ENCODE data around the gene KIAA2012.

Gene KIAA2012

DNA sequence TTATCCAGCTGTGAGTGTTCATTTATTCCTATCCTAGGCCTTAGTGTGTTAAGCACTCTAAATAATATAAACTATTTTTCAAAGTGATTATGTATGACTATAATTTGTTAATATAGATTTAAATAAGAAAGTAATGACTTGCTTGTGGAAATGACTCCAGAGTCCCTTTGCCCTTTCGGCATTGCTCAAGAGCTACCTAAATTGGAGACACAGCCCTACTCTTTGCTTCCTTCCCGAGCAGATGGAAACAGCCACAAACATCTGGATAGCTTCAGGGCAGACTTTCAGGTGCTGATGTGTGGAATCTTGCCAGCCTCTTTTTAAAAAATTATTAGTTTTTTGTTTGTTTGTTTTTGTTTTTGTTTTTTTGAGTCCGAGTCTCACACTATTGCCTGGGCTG lies 121.4 kb downstream of the KIAA2012 start:
- 94% methylated on average over 3 of the region's 3 CpGs for WGBS
- Histone ChIP-seq H3K18ac (ENCODE audit: low read depth in 1 of 2, low read length in 2 of 2) (no peak overlapping the region), H2AK5ac (ENCODE audit: low read length, severe bottlenecking) (no peak overlapping the region), H4K91ac (ENCODE audit: low read length) (no peak overlapping the region), H3K4me1 (ENCODE audit: control insufficient read depth, insufficient read depth, low read depth, low read length) (no peaks in the 10 kb centered on the region), H3K79me1 (replicated peaks; ENCODE audit: low read length, poor library complexity, severe bottlenecking) (no peaks in the 10 kb centered on the region), H3K14ac (ENCODE audit: low read length in 2 of 2) (no peak overlapping the region), H3K23ac (ENCODE audit: low read length in 2 of 2) (no peak overlapping the region), H3K9me3 (ENCODE audit: control insufficient read depth, low read length) (no peaks in the 10 kb centered on the region), H2BK5ac (ENCODE audit: low read depth, low read length, poor library complexity, severe bottlenecking) (no peak overlapping the region), H2BK120ac (ENCODE audit: low read depth, low read length) (no peak overlapping the region), H3K27ac (ENCODE audit: low read length, poor library complexity, severe bottlenecking) (no peak overlapping the region), H3K4me3 (ENCODE audit: insufficient read depth in 1 of 2, low read depth in 1 of 2, low read length in 2 of 2) (no peak overlapping the region), H3K4ac (ENCODE audit: low read depth in 1 of 2, low read length in 2 of 2) (no peak overlapping the region), H2BK15ac (ENCODE audit: low read depth, poor library complexity, severe bottlenecking) (no peak overlapping the region), H3K9ac (ENCODE audit: low read length) (no peak overlapping the region), H3K4me2 (ENCODE audit: low read length, poor library complexity, severe bottlenecking) (no peak overlapping the region), H3K27me3 (ENCODE audit: control insufficient read depth in 1 of 2, insufficient read depth in 1 of 2, low read length in 2 of 2) (peaks cover 4 to 7% of the 10 kb centered on the region in 2 experiments), H3K36me3 (ENCODE audit: control insufficient read depth in 1 of 2, insufficient read depth in 2 of 2, low read depth in 1 of 2, low read length in 2 of 2) (no peaks in the 10 kb centered on the region), H4K8ac (ENCODE audit: low read length) (no peak overlapping the region), H2BK12ac (ENCODE audit: low read length in 2 of 2) (no peak overlapping the region), H2AFZ (ENCODE audit: low read depth, low read length) (no peak overlapping the region)
- no peak for DNase-seq

GRCh38 chr2:202196727-202197126 lies 123.7 kb downstream of the KIAA2012 start:
- Histone ChIP-seq H4K91ac (ENCODE audit: low read length) (no peak overlapping the region), H2BK120ac (ENCODE audit: low read depth, low read length) (no peak overlapping the region), H2AK5ac (ENCODE audit: low read length, severe bottlenecking) (no peak overlapping the region), H3K4ac (ENCODE audit: low read depth in 1 of 2, low read length in 2 of 2) (no peak overlapping the region), H2BK12ac (ENCODE audit: low read length in 2 of 2) (no peak overlapping the region), H3K4me3 (ENCODE audit: insufficient read depth in 1 of 2, low read depth in 1 of 2, low read length in 2 of 2) (no peak overlapping the region), H3K79me1 (replicated peaks; ENCODE audit: low read length, poor library complexity, severe bottlenecking) (no peaks in the 10 kb centered on the region), H2BK15ac (ENCODE audit: low read depth, poor library complexity, severe bottlenecking) (no peak overlapping the region), H3K4me2 (ENCODE audit: low read length, poor library complexity, severe bottlenecking) (no peak overlapping the region), H3K23ac (ENCODE audit: low read length in 2 of 2) (no peak overlapping the region), H3K9me3 (ENCODE audit: control insufficient read depth, low read length) (no peaks in the 10 kb centered on the region), H3K27ac (ENCODE audit: low read length, poor library complexity, severe bottlenecking) (no peak overlapping the region), H3K4me1 (ENCODE audit: control insufficient read depth, insufficient read depth, low read depth, low read length) (no peaks in the 10 kb centered on the region), H3K27me3 (ENCODE audit: control insufficient read depth in 1 of 2, insufficient read depth in 1 of 2, low read length in 2 of 2) (no peaks in the 10 kb centered on the region), H3K14ac (ENCODE audit: low read length in 2 of 2) (no peak overlapping the region), H3K18ac (ENCODE audit: low read depth in 1 of 2, low read length in 2 of 2) (no peak overlapping the region), H4K8ac (ENCODE audit: low read length) (no peak overlapping the region), H2BK5ac (ENCODE audit: low read depth, low read length, poor library complexity, severe bottlenecking) (no peak overlapping the region), H3K36me3 (ENCODE audit: control insufficient read depth in 1 of 2, insufficient read depth in 2 of 2, low read depth in 1 of 2, low read length in 2 of 2) (peaks cover 6 to 7% of the 10 kb centered on the region in 2 experiments), H3K9ac (ENCODE audit: low read length) (no peak overlapping the region), H2AFZ (ENCODE audit: low read depth, low read length) (no peak overlapping the region)
- 94% methylated on average over 5 of the region's 6 CpGs for WGBS
- no peak for DNase-seq

GRCh38 chr2:202201220-202202160 lies 128.4 kb downstream of the KIAA2012 start:
- Histone ChIP-seq H4K8ac (ENCODE audit: low read length) (no peak overlapping the region), H3K36me3 (ENCODE audit: control insufficient read depth in 1 of 2, insufficient read depth in 2 of 2, low read depth in 1 of 2, low read length in 2 of 2) (peaks cover 9 to 28% of the 10 kb centered on the region in 2 experiments), H3K9ac (ENCODE audit: low read length) (no peak overlapping the region), H3K27ac (ENCODE audit: low read length, poor library complexity, severe bottlenecking) (no peak overlapping the region), H3K4ac (ENCODE audit: low read depth in 1 of 2, low read length in 2 of 2) (no peak overlapping the region), H4K91ac (ENCODE audit: low read length) (no peak overlapping the region), H3K79me1 (replicated peaks; ENCODE audit: low read length, poor library complexity, severe bottlenecking) (peaks cover 5% of the 10 kb centered on the region), H3K4me1 (ENCODE audit: control insufficient read depth, insufficient read depth, low read depth, low read length) (no peaks in the 10 kb centered on the region), H3K9me3 (ENCODE audit: control insufficient read depth, low read length) (no peaks in the 10 kb centered on the region), H3K14ac (ENCODE audit: low read length in 2 of 2) (no peak overlapping the region), H2AK5ac (ENCODE audit: low read length, severe bottlenecking) (no peak overlapping the region), H3K4me2 (ENCODE audit: low read length, poor library complexity, severe bottlenecking) (no peak overlapping the region), H2BK5ac (ENCODE audit: low read depth, low read length, poor library complexity, severe bottlenecking) (no peak overlapping the region), H2BK120ac (ENCODE audit: low read depth, low read length) (no peak overlapping the region), H2AFZ (ENCODE audit: low read depth, low read length) (no peak overlapping the region), H2BK12ac (ENCODE audit: low read length in 2 of 2) (no peak overlapping the region), H3K27me3 (ENCODE audit: control insufficient read depth in 1 of 2, insufficient read depth in 1 of 2, low read length in 2 of 2) (no peaks in the 10 kb centered on the region), H3K23ac (ENCODE audit: low read length in 2 of 2) (no peak overlapping the region), H2BK15ac (ENCODE audit: low read depth, poor library complexity, severe bottlenecking) (no peak overlapping the region), H3K18ac (ENCODE audit: low read depth in 1 of 2, low read length in 2 of 2) (no peak overlapping the region), H3K4me3 (ENCODE audit: insufficient read depth in 1 of 2, low read depth in 1 of 2, low read length in 2 of 2) (no peak overlapping the region)
- WGBS: 94% methylated on average over 21 of the region's 21 CpGs
- DNase-seq: no peak

GRCh38 chr2:202203348-202203747 lies 130.3 kb downstream of the KIAA2012 start:
- Histone ChIP-seq H2AFZ (ENCODE audit: low read depth, low read length) (no peak overlapping the region), H3K4me3 (ENCODE audit: insufficient read depth in 1 of 2, low read depth in 1 of 2, low read length in 2 of 2) (no peak overlapping the region), H3K4me2 (ENCODE audit: low read length, poor library complexity, severe bottlenecking) (no peak overlapping the region)

More at GRCh38 chr2:202203348-202203747, 130.3 kb downstream of the KIAA2012 start:
- Histone ChIP-seq H2BK5ac (ENCODE audit: low read depth, low read length, poor library complexity, severe bottlenecking) (no peak overlapping the region), H3K9ac (ENCODE audit: low read length) (no peak overlapping the region), H3K4ac (ENCODE audit: low read depth in 1 of 2, low read length in 2 of 2) (no peak overlapping the region), H3K79me1 (replicated peaks; ENCODE audit: low read length, poor library complexity, severe bottlenecking) (peaks cover 7% of the 10 kb centered on the region), H3K18ac (ENCODE audit: low read depth in 1 of 2, low read length in 2 of 2) (no peak overlapping the region), H3K27me3 (ENCODE audit: control insufficient read depth in 1 of 2, insufficient read depth in 1 of 2, low read length in 2 of 2) (no peaks in the 10 kb centered on the region), H3K23ac (ENCODE audit: low read length in 2 of 2) (no peak overlapping the region), H3K14ac (ENCODE audit: low read length in 2 of 2) (no peak overlapping the region), H3K36me3 (ENCODE audit: control insufficient read depth in 1 of 2, insufficient read depth in 2 of 2, low read depth in 1 of 2, low read length in 2 of 2) (peaks cover 13 to 44% of the 10 kb centered on the region in 2 experiments), H3K9me3 (ENCODE audit: control insufficient read depth, low read length) (no peaks in the 10 kb centered on the region), H2BK120ac (ENCODE audit: low read depth, low read length) (no peak overlapping the region), H3K4me1 (ENCODE audit: control insufficient read depth, insufficient read depth, low read depth, low read length) (no peaks in the 10 kb centered on the region), H4K91ac (ENCODE audit: low read length) (no peak overlapping the region), H2BK15ac (ENCODE audit: low read depth, poor library complexity, severe bottlenecking) (no peak overlapping the region), H3K27ac (ENCODE audit: low read length, poor library complexity, severe bottlenecking) (no peak overlapping the region), H2BK12ac (ENCODE audit: low read length in 2 of 2) (no peak overlapping the region), H4K8ac (ENCODE audit: low read length) (no peak overlapping the region), H2AK5ac (ENCODE audit: low read length, severe bottlenecking) (no peak overlapping the region)
- DNase-seq: no peak
- WGBS: 100% methylated on average over 5 of the region's 5 CpGs

Measured in mesenchymal stem cell (in vitro differentiated cells and primary cell).